ENCODE data around the gene AASS. TPM values are rescaled to one million over a fixed set of nuclear protein-coding genes. Genes with fewer than 3 reads are reported as not detected.

Gene AASS
- total RNA-seq, 1 donor from 2014 or later = 32.4 TPM

- H3K27me3 ChIP-seq (ENCODE audit: control insufficient read depth in 3 of 3, insufficient read depth in 3 of 3, low read length in 3 of 3) = no peaks in the 10 kb centered on the region
- H3K9ac ChIP-seq (ENCODE audit: low read depth in 1 of 3, low read length in 3 of 3) = no peak overlapping the region
- no peak overlapping the region for H3K27ac ChIP-seq (ENCODE audit: low read depth, low read length)
- H3K4me1 ChIP-seq (ENCODE audit: control insufficient read depth in 3 of 3, insufficient read depth in 3 of 3, low read length in 3 of 3) = peaks cover 0 to 10% (median 9%) of the 10 kb centered on the region in 3 donors
- H3K4me3 ChIP-seq (ENCODE audit: low read length in 3 of 3) = no peak overlapping the region
- H3K36me3 ChIP-seq (ENCODE audit: control insufficient read depth in 3 of 3, insufficient read depth in 3 of 3, low read length in 3 of 3) = peaks cover 0 to 2% (median 0%) of the 10 kb centered on the region in 3 donors
- no peaks in the 10 kb centered on the region for H3K9me3 ChIP-seq (ENCODE audit: control insufficient read depth in 3 of 3, low read length in 3 of 3)
Observed at GRCh38 chr7:122133477-122133876, 10.6 kb downstream of the AASS start.

GRCh38 chr7:122132341-122132740, 11.7 kb downstream of the AASS start:
- Histone ChIP-seq H3K27me3 (ENCODE audit: control insufficient read depth in 3 of 3, insufficient read depth in 3 of 3, low read length in 3 of 3) (no peaks in the 10 kb centered on the region), H3K9me3 (ENCODE audit: control insufficient read depth in 3 of 3, low read length in 3 of 3) (no peaks in the 10 kb centered on the region), H3K4me3 (ENCODE audit: low read length in 3 of 3) (no peak overlapping the region), H3K9ac (ENCODE audit: low read depth in 1 of 3, low read length in 3 of 3) (no peak overlapping the region), H3K4me1 (ENCODE audit: control insufficient read depth in 3 of 3, insufficient read depth in 3 of 3, low read length in 3 of 3) (peaks cover 0 to 5% (median 3%) of the 10 kb centered on the region in 3 donors), H3K27ac (ENCODE audit: low read depth, low read length) (no peak overlapping the region), H3K36me3 (ENCODE audit: control insufficient read depth in 3 of 3, insufficient read depth in 3 of 3, low read length in 3 of 3) (peaks cover 0 to 2% (median 0%) of the 10 kb centered on the region in 3 donors)

GRCh38 chr7:122123746-122124145, 20.3 kb downstream of the AASS start:
- no peak overlapping the region for H3K27ac ChIP-seq (ENCODE audit: low read depth, low read length)
- no peak overlapping the region for H3K9ac ChIP-seq (ENCODE audit: low read depth in 1 of 3, low read length in 3 of 3)
- H3K4me1 ChIP-seq (ENCODE audit: control insufficient read depth in 3 of 3, insufficient read depth in 3 of 3, low read length in 3 of 3) = no peaks in the 10 kb centered on the region
- no peak overlapping the region for H3K4me3 ChIP-seq (ENCODE audit: low read length in 3 of 3)
- H3K9me3 ChIP-seq (ENCODE audit: control insufficient read depth in 3 of 3, low read length in 3 of 3) = no peaks in the 10 kb centered on the region
- H3K27me3 ChIP-seq (ENCODE audit: control insufficient read depth in 3 of 3, insufficient read depth in 3 of 3, low read length in 3 of 3) = no peaks in the 10 kb centered on the region
- peaks cover 0 to 5% (median 0%) of the 10 kb centered on the region in 3 donors for H3K36me3 ChIP-seq (ENCODE audit: control insufficient read depth in 3 of 3, insufficient read depth in 3 of 3, low read length in 3 of 3)

- no peak overlapping the region for H3K4me3 ChIP-seq (ENCODE audit: low read length in 3 of 3)
- H3K27ac ChIP-seq (ENCODE audit: low read depth, low read length) = no peak overlapping the region
- H3K9ac ChIP-seq (ENCODE audit: low read depth in 1 of 3, low read length in 3 of 3) = no peak overlapping the region
- no peaks in the 10 kb centered on the region for H3K27me3 ChIP-seq (ENCODE audit: control insufficient read depth in 3 of 3, insufficient read depth in 3 of 3, low read length in 3 of 3)
- no peaks in the 10 kb centered on the region for H3K9me3 ChIP-seq (ENCODE audit: control insufficient read depth in 3 of 3, low read length in 3 of 3)
- peaks cover 6 to 19% (median 16%) of the 10 kb centered on the region in 3 donors for H3K36me3 ChIP-seq (ENCODE audit: control insufficient read depth in 3 of 3, insufficient read depth in 3 of 3, low read length in 3 of 3)
- H3K4me1 ChIP-seq (ENCODE audit: control insufficient read depth in 3 of 3, insufficient read depth in 3 of 3, low read length in 3 of 3) = no peaks in the 10 kb centered on the region
Observed at GRCh38 chr7:122118757-122119156, 25.3 kb downstream of the AASS start.

- peaks cover 0 to 13% (median 0%) of the 10 kb centered on the region in 3 donors for H3K9me3 ChIP-seq (ENCODE audit: control insufficient read depth in 3 of 3, low read length in 3 of 3)
- H3K9ac ChIP-seq (ENCODE audit: low read depth in 1 of 3, low read length in 3 of 3) = no peak overlapping the region
- H3K27me3 ChIP-seq (ENCODE audit: control insufficient read depth in 3 of 3, insufficient read depth in 3 of 3, low read length in 3 of 3) = no peaks in the 10 kb centered on the region
- no peak overlapping the region for H3K4me3 ChIP-seq (ENCODE audit: low read length in 3 of 3)
- H3K4me1 ChIP-seq (ENCODE audit: control insufficient read depth in 3 of 3, insufficient read depth in 3 of 3, low read length in 3 of 3) = no peaks in the 10 kb centered on the region
- no peak overlapping the region for H3K27ac ChIP-seq (ENCODE audit: low read depth, low read length)
- H3K36me3 ChIP-seq (ENCODE audit: control insufficient read depth in 3 of 3, insufficient read depth in 3 of 3, low read length in 3 of 3) = peaks cover 6 to 18% (median 14%) of the 10 kb centered on the region in 3 donors
Observed at GRCh38 chr7:122103064-122103463, 41.0 kb downstream of the AASS start.

- Histone ChIP-seq H3K36me3 (ENCODE audit: control insufficient read depth in 3 of 3, insufficient read depth in 3 of 3, low read length in 3 of 3) (peaks cover 6 to 12% (median 10%) of the 10 kb centered on the region in 3 donors), H3K4me3 (ENCODE audit: low read length in 3 of 3) (no peak overlapping the region), H3K9me3 (ENCODE audit: control insufficient read depth in 3 of 3, low read length in 3 of 3) (peaks cover 0 to 13% (median 0%) of the 10 kb centered on the region in 3 donors), H3K4me1 (ENCODE audit: control insufficient read depth in 3 of 3, insufficient read depth in 3 of 3, low read length in 3 of 3) (no peaks in the 10 kb centered on the region), H3K27me3 (ENCODE audit: control insufficient read depth in 3 of 3, insufficient read depth in 3 of 3, low read length in 3 of 3) (no peaks in the 10 kb centered on the region), H3K27ac (ENCODE audit: low read depth, low read length) (no peak overlapping the region), H3K9ac (ENCODE audit: low read depth in 1 of 3, low read length in 3 of 3) (no peak overlapping the region)
Observed at GRCh38 chr7:122100021-122100420, 44.0 kb downstream of the AASS start.

GRCh38 chr7:122095642-122096041, 48.4 kb downstream of the AASS start:
- H3K4me3 ChIP-seq (ENCODE audit: low read length in 3 of 3) = no peak overlapping the region

GRCh38 chr7:122094549-122094948, 49.5 kb downstream of the AASS start:
- no peak overlapping the region for H3K9ac ChIP-seq (ENCODE audit: low read depth in 1 of 3, low read length in 3 of 3)
- peaks cover 0 to 3% (median 3%) of the 10 kb centered on the region in 3 donors for H3K36me3 ChIP-seq (ENCODE audit: control insufficient read depth in 3 of 3, insufficient read depth in 3 of 3, low read length in 3 of 3)

More at GRCh38 chr7:122095642-122096041, 48.4 kb downstream of the AASS start:
- Histone ChIP-seq H3K27ac (ENCODE audit: low read depth, low read length) (no peak overlapping the region), H3K36me3 (ENCODE audit: control insufficient read depth in 3 of 3, insufficient read depth in 3 of 3, low read length in 3 of 3) (peaks cover 0 to 3% (median 3%) of the 10 kb centered on the region in 3 donors), H3K4me1 (ENCODE audit: control insufficient read depth in 3 of 3, insufficient read depth in 3 of 3, low read length in 3 of 3) (no peaks in the 10 kb centered on the region), H3K27me3 (ENCODE audit: control insufficient read depth in 3 of 3, insufficient read depth in 3 of 3, low read length in 3 of 3) (no peaks in the 10 kb centered on the region), H3K9me3 (ENCODE audit: control insufficient read depth in 3 of 3, low read length in 3 of 3) (no peaks in the 10 kb centered on the region), H3K9ac (ENCODE audit: low read depth in 1 of 3, low read length in 3 of 3) (no peak overlapping the region)

GRCh38 chr7:122092964-122093797, 50.9 kb downstream of the AASS start:
- Histone ChIP-seq H3K4me3 (ENCODE audit: low read length in 3 of 3) (no peak overlapping the region), H3K27ac (ENCODE audit: low read depth, low read length) (no peak overlapping the region), H3K4me1 (ENCODE audit: control insufficient read depth in 3 of 3, insufficient read depth in 3 of 3, low read length in 3 of 3) (no peaks in the 10 kb centered on the region), H3K27me3 (ENCODE audit: control insufficient read depth in 3 of 3, insufficient read depth in 3 of 3, low read length in 3 of 3) (no peaks in the 10 kb centered on the region), H3K36me3 (ENCODE audit: control insufficient read depth in 3 of 3, insufficient read depth in 3 of 3, low read length in 3 of 3) (peaks cover 0 to 3% (median 3%) of the 10 kb centered on the region in 3 donors), H3K9me3 (ENCODE audit: control insufficient read depth in 3 of 3, low read length in 3 of 3) (no peaks in the 10 kb centered on the region), H3K9ac (ENCODE audit: low read depth in 1 of 3, low read length in 3 of 3) (no peak overlapping the region)

More at GRCh38 chr7:122094549-122094948, 49.5 kb downstream of the AASS start:
- Histone ChIP-seq H3K27me3 (ENCODE audit: control insufficient read depth in 3 of 3, insufficient read depth in 3 of 3, low read length in 3 of 3) (no peaks in the 10 kb centered on the region), H3K4me1 (ENCODE audit: control insufficient read depth in 3 of 3, insufficient read depth in 3 of 3, low read length in 3 of 3) (no peaks in the 10 kb centered on the region), H3K9me3 (ENCODE audit: control insufficient read depth in 3 of 3, low read length in 3 of 3) (no peaks in the 10 kb centered on the region), H3K4me3 (ENCODE audit: low read length in 3 of 3) (no peak overlapping the region), H3K27ac (ENCODE audit: low read depth, low read length) (no peak overlapping the region)

GRCh38 chr7:122082670-122083069, 61.4 kb downstream of the AASS start:
- Histone ChIP-seq H3K4me1 (ENCODE audit: control insufficient read depth in 3 of 3, insufficient read depth in 3 of 3, low read length in 3 of 3) (no peaks in the 10 kb centered on the region), H3K27me3 (ENCODE audit: control insufficient read depth in 3 of 3, insufficient read depth in 3 of 3, low read length in 3 of 3) (no peaks in the 10 kb centered on the region), H3K4me3 (ENCODE audit: low read length in 3 of 3) (no peak overlapping the region), H3K9ac (ENCODE audit: low read depth in 1 of 3, low read length in 3 of 3) (no peak overlapping the region), H3K9me3 (ENCODE audit: control insufficient read depth in 3 of 3, low read length in 3 of 3) (no peaks in the 10 kb centered on the region), H3K36me3 (ENCODE audit: control insufficient read depth in 3 of 3, insufficient read depth in 3 of 3, low read length in 3 of 3) (peaks cover 12 to 32% (median 29%) of the 10 kb centered on the region in 3 donors), H3K27ac (ENCODE audit: low read depth, low read length) (no peak overlapping the region)

Measured in skeletal muscle tissue (tissue), 4 donors.